ENCODE results near the gene NTM.

DNA sequence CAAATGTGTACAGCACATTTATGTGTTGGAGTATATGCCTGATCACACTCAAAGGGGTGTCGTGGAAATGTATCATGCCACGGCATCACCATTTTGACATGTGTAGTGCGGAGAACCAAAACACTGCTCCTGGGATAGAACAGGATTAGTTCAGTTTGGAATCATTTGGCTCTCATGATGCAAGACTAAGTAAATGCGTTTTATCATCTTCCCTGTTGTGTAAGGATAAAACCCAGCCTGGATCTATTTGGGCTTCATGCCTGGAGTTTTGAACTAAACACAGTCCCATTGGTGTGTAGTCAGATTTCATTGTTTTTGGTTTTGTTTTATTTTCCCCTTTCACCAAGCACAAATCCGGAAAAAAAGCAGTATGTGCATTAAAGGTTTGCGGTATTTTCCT is 574.3 kb downstream of the NTM start:
- TF ChIP-seq, protein P1, sequence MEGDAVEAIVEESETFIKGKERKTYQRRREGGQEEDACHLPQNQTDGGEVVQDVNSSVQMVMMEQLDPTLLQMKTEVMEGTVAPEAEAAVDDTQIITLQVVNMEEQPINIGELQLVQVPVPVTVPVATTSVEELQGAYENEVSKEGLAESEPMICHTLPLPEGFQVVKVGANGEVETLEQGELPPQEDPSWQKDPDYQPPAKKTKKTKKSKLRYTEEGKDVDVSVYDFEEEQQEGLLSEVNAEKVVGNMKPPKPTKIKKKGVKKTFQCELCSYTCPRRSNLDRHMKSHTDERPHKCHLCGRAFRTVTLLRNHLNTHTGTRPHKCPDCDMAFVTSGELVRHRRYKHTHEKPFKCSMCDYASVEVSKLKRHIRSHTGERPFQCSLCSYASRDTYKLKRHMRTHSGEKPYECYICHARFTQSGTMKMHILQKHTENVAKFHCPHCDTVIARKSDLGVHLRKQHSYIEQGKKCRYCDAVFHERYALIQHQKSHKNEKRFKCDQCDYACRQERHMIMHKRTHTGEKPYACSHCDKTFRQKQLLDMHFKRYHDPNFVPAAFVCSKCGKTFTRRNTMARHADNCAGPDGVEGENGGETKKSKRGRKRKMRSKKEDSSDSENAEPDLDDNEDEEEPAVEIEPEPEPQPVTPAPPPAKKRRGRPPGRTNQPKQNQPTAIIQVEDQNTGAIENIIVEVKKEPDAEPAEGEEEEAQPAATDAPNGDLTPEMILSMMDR (IDR thresholded peaks at IDR 0.05) = no peak
- TF ChIP-seq POLR2A (IDR thresholded peaks at IDR 0.05) (no peak), EP300 (IDR thresholded peaks at IDR 0.05) (no peak)
